ENCODE measurements around the gene ZSCAN30.
"Not testable (repeated sequence)": the region's sequence is repeated elsewhere in the genome, so short reads cannot be mapped to it uniquely, and the experiment has no call there.

The ZSCAN30 gene

DNA sequence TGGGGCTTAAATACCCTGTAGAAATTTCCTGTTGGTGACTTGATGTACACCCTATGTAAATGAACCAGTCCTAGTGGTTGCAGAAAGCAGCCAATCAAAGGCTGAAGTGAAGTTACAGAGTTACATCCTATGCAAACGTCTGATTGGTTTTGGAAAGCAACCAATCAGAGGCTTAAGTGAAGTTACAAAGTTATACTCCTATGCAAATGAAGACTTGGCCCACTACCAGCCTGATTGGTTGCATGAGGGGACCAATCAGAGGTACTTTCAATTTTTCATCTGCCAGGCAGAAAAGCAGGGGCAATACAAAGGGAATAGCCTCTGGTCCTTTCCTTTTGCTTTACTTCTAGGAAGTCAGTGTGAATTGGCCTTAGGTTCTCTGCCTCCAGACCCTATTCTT is 62.8 kb downstream of the ZSCAN30 start:
- no peak for DNase-seq

DNA sequence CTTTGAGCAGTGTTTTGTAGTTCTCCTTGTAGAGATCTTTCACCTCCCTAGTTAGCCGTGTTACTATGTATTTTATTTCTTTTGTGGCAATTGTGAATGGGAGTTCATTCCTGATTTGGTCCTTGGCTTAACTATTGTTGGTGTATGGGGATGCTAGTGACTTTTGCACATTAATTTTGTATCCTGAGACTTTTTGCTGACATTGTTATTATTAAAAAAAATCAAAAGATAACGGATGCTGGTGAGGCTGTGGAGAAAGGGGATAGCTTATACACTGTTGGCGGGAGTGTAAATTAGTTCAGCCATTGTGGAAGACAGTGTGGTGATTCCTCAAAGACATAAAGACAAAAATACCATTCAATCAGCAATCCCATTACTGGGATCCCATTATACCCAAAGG is 66.2 kb downstream of the ZSCAN30 start:
- no peak for DNase-seq

- DNase-seq, result no peak
Observed at GRCh38 chr18:35220424-35220823, 69.6 kb downstream of the ZSCAN30 start.

- not testable (repeated sequence) for DNase-seq
Observed at GRCh38 chr18:35219331-35219730, 70.7 kb downstream of the ZSCAN30 start.

DNA sequence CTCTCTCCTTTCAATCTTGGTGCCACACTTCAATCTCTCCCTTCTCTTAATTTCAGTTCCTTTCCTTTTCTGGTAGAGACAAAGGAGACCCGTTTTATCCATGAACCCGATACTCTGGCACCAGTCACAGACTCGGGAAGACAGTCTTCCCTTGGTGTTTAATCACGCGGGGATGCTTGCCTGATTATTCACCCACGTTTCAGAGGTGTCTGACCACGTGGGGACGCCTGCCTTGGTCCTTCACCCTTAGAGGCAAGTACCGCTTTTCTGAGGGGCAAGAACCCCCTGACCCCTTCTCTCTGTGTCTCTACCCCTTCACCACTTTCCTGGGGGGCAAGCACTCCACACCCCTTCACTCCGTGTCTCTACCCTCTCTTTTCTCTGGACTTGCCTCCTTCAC is 73.4 kb downstream of the ZSCAN30 start:
- not testable (repeated sequence) for DNase-seq

- no peak for DNase-seq
Observed at GRCh38 chr18:35215026-35215425, 75.0 kb downstream of the ZSCAN30 start.

DNA sequence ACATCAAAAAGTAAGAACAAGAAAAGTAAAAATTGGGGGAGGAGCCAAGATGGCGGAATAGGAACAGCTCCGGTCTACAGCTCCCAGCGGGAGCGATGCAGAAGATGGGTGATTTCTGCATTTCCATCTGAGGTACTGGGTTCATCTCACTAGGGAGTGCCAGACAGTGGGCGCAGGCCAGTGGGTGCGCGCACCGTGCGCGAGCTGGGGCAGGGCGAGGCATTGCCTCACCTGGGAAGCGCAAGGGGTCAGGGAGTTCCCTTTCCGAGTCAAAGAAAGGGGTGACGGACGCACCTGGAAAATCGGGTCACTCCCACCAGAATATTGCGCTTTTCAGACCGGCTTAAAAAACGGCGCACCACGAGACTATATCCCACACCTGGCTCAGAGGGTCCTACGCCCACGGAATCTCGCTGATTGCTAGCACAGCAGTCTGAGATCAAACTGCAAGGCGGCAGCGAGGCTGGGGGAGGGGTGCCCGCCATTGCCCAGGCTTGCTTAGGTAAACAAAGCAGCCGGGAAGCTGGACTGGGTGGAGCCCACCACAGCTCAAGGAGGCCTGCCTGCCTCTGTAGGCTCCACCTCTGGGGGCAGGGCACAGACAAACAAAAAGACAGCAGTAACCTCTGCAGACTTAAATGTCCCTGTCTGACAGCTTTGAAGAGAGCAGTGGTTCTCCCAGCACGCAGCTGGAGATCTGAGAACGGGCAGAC is 84.1 kb downstream of the ZSCAN30 start:
- not testable (repeated sequence) for DNase-seq

- DNase-seq, result no peak
Observed at GRCh38 chr18:35205199-35205712, 84.8 kb downstream of the ZSCAN30 start.

DNA sequence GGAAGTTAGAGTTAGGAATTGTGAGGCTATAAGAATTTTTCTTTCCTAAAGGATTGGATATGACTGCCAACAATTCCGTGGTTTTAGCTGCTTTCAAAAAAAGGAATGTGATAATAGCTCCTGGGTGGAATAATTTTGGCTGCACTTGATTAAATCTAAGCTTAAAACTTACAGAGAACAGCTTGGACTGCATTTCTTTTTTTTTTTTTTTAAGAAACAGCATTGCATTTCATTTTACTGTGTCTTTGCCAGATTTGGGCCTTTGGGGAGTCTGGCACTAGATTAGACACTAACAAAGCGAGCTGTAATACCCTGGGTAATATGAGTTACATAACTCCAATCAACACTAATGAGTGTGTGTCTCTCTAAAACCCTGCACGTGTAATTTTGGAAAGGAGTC is 87.0 kb downstream of the ZSCAN30 start:
- DNase-seq, result no peak

DNA sequence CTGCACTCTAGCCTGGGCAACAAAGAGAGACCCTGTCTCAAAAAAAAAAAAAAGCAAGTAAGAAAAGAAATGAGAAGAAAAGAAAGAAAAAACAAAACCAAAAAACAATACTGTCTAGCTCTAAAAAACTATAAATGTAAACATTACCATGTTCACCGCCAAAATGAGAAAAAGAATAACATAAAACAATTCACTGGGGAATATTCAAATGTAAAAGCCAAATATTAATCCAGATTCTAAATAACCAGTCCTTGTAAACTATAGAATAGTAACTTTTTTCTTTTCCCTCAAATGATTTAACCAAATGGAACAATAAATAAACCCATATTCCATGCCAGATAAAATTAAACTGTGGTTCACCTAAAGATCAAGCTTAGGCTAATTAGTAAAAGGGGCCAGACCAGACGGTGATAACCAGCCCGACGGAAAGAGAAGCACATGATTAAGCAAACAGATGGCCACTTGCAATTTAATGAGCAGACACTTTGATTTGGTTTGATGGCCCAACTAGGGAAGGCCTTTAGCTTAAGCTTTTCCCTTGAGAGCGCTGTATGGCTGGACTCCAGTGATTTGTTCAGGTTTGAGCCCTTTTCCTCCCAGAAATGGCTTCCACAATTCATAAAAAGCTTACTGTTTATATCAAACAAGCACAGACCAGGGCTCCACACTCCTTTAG is 88.6 kb downstream of the ZSCAN30 start:
- peak; percentile 66 for DNase-seq
